ENCODE data around the gene SIM2.

Gene SIM2

DNA sequence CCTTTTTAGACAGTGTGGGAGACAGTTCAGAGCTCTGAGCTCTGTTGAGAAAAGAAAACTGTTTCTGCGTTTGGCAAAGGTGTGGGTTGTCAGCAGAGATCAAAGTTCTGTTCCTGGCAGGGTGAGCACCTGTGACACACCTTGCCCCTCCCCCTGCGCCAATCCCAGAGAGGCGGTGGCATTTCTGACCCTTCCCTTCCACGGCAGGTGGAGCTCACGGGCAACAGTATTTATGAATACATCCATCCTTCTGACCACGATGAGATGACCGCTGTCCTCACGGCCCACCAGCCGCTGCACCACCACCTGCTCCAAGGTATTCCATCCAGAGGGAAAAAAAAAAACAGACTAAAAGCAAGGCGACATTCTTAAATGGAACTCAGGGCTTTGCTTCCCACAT lies 20.7 kb downstream of the SIM2 start:
- DNase-seq = no peak

DNA sequence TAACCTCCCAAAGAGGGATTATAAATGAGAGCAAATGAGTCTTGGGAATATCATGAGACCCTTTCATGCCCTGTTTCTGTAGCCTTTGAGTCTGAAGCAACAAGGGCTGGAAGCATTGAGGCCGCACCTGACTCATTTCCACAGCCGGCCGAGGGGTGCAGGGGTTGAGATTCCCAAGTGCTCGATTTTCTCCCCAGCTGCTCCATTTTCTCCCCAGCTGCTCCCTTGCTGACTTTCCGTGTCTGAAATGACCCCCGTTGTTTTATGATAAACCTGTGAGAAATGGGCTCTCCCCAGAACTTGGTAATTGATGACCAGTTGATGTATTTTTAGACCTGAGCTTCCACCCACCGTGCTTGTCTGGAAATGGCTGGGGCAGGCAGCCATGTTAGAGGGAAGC lies 22.9 kb downstream of the SIM2 start:
- no peak for DNase-seq

DNA sequence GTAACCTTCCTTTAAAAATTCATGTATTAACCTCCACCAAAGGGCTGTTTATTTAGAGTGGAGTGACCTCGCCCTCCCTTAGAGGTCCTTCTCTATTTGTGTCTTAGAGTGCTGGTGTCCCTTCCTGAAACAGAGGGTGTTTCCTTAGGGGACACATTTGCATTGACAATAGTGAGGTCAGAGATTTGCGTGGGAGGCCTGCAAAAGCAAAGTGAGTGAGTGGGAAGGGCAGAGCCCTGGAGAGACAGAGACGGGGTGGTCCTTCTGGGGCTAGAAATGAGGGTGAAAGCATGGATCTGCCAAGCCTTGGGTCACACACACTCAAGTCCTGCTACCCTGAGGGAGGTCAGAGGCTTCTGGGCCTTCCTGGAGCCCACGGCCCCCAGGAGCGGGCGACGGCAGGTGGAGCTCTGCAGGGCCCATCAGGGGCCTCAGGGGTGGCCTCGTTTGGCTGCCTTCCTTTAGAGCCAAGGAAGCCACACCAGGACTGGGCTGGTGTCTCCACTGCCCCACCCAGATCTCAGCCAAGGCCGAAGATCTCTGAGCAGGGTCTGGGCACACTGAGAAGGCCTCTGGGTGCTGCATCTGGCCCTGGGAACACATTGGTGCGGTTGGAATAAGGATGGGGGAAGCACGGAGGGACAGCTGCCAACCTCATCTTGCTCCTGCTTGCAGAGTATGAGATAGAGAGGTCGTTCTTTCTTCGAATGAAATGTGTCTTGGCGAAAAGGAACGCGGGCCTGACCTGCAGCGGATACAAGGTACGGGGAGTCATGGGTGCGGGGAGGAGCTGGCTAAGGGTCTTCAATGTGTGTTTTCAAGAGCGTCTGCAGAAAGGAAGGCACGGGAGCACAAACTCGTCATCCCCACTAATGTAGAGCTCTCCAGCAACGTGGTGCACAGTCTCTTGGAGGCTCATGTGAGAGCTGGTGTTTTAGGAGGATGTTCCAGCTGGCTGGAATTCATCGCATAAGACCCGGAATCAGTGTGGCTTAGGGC lies 23.8 kb downstream of the SIM2 start:
- DNase-seq = no peak

DNA sequence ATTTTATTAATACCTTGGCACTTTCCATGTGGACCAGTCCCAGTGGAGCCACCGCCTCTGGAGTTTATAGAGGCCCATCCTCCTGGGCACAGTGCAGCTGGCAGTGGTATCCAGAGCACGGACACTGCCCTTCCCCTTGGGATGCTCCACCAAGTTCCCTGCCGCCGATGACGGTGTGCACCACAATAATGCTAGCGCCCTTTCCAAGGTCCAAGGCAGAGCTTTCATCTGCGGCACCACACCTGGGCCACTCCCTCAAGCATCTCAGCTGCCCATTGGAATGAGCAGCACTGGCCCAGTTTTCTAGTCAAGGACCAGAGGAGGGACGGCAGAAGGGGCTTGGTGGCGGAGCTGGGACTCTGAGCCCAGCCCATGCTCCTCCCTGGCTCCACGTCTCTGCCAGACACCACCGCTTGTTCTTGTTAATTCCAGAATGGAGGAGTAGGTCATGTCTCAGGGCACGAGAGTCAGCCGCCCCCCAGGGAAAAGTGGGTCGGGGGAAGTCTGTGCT lies 24.5 kb downstream of the SIM2 start:
- DNase-seq = no peak

DNA sequence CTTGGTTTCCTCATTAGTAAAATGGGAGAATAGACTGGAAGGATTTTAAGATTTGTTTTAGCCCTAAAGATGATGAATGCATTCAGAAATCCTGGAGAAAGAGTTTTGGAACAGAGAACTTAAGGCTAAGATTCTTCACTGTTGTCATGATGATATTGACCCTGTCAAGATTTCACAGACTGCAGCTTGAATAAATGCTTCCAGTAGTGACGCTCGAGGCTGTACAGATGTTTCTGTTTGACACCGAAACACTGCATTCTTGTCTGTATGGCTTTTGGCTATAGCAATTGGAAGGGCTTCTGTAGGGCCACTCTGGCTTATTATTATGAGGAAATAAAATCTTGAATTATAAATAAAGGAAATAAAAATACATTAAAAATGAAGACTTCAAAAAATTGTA lies 25.7 kb downstream of the SIM2 start:
- no peak for DNase-seq

DNA sequence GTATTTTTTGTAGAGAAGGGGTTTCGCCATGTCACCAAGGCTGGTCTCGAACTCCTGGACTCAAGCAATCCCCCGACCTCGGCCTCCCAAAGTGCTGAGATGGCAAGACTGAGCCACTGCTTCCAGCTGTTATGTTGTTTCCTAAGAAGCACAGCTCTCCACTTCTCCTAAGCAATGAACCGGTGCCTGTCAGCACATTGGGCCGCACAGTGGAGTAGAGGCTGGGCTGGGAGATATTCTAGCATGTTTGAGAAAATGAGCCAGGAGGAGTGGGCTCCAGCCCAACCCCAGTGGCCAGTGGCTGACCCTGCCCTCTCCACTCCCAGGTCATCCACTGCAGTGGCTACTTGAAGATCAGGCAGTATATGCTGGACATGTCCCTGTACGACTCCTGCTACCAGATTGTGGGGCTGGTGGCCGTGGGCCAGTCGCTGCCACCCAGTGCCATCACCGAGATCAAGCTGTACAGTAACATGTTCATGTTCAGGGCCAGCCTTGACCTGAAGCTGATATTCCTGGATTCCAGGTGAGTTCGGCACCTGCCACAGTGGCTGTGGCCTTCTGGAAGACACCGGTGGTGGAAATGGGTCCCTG lies 27.0 kb downstream of the SIM2 start:
- DNase-seq = no peak

DNA sequence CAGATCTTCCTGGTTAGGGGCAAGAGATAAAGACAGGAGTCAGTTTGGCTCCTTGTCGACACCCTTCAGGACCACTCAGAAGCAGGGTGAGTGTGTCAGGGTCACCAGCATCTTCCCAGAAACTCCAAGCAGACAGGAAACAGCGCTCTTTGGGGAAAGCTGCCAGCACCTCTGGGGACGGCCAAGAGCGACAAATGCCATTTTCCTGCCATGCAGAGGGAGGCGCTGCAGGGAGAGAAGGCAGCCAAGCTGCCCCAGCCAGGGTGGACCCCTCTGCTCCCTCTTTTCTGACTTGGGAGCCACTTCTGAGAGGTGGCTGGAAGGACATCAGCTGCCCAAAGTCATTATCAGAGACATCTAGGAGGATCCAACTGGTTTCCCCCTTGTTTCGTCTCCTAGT lies 29.0 kb downstream of the SIM2 start:
- DNase-seq = no peak

DNA sequence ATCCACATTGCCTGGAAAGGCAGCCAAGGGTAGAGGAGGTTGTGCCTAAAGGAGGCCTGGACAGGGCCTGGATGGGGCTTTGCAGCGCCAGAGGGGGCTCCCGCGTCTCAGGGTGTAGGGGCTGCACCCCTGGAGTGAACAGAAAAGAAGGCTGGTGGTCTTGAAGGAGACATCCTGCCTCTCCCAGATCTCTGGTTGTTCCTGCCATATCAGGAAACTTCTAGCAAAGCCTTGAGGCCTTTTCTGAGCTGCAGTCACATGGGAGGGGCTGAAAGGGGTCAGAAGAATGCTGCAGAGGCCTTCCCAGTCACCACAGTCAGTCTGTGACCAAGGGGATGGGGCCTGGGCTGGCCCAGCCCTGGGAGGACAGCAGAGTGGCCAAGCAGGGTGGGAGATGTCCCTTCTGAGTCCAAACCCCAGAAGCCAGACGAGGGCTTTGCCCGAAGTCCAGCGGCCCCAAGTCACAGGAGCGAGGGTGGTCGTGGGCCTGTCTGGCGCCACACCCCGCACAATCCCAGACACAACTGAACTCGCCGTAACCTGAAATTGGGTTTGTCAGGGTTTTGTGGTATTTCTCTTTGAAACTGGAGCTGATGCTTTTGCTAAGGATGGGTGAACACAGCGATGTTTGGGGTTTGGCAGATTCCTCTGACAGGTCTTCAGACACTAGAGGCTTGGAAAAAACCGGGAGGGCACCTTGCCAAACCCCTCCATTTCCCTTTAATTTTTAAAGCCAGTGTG lies 29.6 kb downstream of the SIM2 start:
- no peak for DNase-seq

DNA sequence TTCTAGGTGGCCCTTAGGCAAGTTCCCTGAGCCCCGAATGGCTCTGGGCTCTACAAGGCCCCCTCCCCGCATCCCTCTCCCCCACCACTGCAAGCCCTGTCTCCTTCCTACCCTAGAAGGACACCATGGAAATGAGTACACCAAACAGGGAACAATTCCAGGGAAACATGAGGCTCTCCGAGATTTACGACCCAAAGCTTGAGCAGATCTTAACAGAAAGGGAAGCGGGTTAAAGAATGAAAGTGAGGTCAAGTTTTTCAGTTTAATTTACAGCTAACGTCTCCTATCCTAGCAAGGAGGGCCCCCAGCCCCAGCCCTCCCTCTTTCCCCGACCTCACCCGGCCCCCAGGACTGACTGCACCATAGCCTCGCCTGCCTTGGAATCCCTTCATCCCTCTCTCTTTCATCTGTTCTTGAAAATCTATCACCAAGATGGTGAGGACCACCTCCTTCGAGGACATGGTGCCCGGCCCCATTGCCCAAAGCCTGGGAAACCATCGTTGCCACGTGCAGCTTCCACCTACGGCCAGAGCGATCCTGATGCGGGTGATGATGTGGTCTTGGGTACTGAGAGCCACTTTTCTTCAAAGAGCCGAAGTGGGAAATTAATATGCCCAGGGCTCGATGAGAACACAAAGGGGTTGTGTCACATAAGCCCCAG lies 30.5 kb downstream of the SIM2 start:
- DNase-seq = no peak

DNA sequence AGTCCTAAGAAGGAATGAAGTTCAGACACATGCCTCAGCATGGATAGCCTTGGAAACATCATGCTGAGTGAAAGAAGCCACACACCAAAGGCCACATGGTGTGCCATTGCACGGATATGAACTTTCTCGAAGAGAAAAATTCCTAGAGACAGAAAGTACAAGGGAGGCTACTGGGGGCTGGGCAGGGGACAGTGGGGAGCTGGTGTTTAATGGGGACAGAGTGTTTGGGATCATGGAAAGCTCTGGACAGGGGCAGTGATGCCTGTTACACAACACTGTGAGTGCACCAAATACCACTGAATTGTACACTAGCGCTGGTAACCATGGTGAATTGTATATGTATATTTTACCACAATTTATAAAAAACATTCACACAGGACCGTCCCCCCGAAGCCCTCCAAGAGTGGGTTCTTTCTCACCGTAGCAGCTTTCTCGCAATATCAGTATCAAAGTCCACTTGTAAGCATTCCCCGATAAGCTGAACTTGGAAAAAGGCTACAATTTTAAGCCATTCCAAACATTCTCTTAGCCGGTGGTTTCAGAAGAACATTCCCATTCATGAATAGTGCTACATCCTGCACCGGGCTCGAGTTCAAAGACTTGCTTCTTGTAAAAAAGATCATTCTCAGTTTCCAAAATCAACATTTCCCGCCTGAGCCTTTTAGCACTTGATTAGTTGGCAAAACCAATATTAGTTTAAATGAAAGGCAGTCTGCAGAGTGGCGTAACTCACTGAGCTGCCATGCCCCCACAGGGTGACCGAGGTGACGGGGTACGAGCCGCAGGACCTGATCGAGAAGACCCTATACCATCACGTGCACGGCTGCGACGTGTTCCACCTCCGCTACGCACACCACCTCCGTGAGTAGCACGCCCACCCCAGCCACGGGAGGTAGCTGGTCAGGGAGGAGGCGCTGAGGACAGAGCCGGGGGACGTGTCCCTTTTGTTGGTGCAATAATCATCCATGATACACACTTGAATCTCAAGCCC lies 31.7 kb downstream of the SIM2 start:
- DNase-seq = no peak

DNA sequence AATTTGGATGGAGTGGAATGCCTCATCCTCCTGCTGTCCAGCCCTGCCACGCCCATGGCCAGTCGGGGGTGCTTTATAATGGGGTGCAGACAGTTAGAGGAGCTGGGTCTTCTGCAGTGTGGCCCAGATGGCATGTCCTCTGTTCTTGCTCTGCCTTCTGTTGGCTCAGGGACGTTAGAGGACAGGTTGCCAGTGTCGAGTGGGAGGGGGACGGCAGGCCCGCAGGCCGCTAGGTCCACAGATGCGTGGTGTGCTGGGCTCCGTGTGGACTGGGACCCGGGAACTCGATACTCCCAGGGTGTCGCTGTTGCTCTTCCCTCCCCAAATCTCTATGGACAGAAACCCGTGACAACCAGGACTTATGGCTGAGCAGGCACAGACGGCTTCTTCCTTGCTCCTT lies 33.3 kb downstream of the SIM2 start:
- DNase-seq = no peak

DNA sequence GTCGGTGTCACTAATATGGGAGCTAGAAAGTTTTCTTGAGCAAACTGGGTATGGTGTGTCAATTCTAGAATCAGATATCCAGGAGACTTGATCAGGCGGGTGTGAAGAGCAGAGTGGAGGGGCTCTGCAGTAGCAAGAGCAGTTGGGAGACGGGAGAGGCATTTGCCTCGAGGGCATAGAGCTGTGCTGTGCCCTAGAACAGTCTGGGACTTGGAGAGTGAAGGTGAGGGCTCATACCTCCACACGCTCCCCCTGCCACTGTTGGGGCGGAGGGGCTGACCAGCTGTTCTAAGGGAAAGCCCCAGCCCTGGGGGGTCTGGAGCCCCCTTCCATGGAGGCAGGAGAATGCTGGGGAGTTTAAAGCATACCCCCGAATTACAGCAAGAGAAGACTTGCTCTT lies 33.8 kb downstream of the SIM2 start:
- DNase-seq = no peak

DNA sequence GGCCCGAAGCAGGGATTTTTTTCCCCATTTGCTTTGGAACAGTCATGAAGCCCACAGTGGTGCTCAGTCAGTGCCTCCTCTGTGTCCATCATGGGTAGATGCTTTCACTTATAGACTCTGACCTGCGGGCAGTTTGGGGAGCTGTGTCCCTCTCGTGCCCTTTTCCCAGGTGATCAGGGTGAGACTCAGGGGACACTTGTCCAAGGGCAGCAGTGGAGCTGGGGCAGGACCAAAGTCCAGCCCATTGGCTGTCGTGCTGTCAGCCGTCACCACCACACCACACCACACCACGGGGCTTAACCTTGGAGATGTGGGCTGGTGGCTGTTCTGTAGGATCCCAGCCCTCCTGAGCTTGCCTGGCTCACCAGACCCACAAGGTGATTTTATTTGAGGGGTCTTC lies 34.9 kb downstream of the SIM2 start:
- DNase-seq = no peak

DNA sequence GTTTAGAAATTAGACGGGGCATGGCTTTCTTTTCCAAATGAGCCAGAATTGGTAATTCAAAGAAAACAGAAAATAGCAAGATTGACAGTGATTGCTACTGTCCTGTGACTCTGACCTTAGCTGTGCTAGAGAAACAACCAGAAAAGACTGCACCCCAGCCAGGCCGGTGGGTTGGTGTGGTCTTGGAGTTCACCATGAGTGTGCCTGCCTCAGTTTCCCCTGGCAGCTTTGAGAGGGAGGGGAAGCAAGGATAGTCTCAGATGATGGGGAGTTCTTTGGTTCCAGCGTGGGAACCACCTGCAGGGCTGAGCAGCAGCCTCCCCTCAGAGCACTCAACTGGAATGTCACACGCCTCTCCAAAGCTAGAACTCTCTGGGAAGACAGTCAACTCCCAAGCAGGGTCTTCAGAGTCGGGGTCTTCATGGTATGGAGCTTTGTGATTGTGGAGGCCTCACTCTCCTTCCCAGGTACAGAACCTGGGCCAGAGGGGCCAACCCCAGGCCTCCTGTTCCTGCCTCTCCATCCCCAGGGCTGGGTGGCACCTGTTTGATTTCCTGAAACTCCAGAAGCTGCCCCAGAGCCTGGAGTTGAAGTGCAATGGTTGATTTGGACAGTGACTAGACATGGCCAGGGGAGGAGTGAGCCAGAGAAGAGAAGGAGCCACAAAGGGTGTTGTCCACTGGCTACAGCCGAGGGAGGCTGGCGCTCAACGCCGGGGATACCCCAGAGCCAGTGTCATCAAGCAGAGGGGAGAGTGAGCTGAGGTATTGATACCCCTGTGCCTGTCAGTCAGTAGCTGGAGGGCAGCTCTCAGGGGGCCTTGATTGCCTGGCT lies 35.7 kb downstream of the SIM2 start:
- DNase-seq = no peak

DNA sequence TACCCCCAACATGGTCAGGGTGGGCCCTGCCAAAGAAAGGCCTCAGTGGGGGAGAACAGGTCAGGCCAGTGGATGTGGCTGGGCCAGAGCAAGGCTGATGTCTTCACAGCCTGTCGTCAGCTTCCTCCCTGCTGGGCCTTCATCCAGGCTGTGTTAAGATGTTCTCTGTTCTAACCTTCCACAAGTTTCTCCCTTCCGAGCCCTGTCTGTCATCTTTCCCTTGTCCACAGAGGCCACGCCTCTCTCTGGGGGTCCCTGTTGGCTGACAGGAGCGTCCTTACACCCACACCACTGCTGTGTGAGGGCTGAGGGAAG lies 36.2 kb downstream of the SIM2 start:
- DNase-seq = no peak

DNA sequence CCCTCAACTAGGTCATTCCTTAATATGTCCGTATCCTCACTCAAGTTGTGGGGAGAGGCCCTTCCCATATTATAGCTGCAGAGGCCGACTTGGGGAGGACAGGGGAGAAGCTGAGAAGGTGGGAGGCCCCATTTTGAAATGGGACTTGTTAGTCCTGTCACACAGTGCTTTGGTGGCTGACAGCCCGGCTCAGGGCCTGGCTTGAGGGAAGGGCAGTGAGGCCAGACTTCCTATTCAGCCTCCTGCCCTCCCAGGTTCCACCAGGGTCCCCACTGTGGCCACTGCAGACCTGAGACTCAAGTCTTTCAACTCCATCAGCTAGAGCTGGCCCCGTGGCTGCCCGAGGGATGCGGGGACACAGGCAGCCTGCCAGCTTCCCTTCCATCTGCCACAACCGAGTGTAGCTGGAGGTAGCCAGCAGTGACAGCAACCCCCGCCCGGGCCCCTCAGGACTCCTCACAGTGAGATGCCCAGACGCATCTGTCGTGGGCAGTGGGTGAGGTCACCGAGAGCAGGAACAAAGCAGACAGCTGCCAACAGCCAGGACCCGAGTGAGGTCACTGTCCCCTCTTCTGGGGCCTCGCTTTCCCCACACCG lies 36.9 kb downstream of the SIM2 start:
- no peak for DNase-seq

DNA sequence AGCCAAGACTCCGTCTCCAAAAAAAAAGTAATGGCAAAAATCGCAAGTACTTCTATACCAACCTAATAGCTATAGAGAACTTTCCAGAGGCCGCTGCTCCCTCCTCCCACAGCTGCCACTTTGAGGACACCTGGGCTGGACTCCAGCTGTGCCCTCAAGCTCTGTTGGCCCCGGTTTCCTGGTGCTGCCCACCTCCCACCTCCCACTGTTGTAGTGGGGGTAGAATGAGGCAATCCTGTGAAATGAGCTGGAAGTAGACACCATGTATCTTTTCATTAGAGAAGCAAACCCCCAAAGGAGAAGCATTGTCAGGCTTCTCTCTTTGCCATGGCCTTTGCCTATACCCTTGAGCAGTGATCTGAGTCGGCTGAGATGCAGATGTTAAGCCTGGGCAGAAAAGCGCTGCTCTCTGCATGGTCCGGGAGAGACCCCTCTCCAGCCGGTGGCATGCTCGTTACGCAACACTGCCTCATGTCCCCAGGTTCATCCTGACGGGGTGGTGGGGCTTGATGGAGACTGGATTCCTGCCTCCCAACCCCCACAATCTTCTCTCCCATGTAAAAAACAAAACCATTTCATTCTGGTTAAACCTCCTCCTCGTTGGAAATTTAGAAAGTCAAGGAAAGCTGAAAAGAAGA lies 39.7 kb downstream of the SIM2 start:
- no peak for DNase-seq

DNA sequence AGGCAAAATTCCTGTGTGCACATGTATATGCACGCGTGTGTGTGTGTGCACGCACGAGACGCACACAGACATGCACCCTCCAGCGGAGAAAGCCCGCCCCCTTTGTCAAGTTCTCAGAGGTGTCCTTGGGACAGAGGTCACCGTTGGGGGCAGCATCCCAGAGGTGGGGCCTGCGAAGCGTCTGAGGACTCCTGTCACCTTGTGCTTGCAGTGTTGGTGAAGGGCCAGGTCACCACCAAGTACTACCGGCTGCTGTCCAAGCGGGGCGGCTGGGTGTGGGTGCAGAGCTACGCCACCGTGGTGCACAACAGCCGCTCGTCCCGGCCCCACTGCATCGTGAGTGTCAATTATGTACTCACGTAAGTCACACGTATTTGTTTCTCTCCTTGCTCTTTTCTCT lies 42.6 kb downstream of the SIM2 start:
- DNase-seq = no peak

DNA sequence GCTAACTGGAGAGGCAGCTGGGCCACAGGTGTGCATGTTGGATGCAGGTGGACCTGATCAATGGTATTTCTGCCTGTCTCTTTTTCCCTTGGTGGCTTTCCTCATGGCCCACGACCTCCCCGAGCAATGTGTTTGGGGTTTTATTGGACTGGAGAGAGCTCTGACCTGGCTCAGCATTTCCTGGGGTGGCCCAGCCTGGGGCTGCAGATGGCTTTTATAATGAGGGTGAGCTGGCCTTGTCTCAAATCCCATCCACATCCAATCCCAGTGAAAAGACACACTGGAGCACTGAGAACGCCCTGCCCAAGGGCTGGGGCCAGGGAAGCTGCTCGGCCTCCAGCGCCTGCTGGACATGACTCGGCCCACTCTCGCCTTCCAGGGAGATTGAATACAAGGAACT lies 44.1 kb downstream of the SIM2 start:
- DNase-seq = no peak

DNA sequence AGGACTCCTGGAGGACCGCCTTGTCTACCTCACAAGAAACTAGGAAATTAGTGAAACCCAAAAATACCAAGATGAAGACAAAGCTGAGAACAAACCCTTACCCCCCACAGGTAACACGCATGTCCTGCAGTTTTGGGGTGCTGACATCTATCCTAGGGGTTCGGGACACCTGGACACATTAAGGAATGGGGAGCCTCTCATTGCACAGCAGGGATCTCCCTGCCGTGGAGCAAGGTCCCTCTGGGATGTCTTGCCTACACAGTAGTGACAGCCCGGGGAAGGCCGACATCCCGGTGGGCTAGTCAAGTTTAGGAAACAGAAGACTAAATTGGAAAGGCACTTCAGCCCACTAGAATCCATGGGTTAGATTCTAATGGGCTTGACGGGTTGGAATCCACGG lies 44.5 kb downstream of the SIM2 start:
- DNase-seq = no peak
